ENCODE data around the gene CFAP70.
"Not testable (repeated sequence)": the region's sequence is repeated elsewhere in the genome, so short reads cannot be mapped to it uniquely, and the experiment has no call there.

The CFAP70 gene

DNA sequence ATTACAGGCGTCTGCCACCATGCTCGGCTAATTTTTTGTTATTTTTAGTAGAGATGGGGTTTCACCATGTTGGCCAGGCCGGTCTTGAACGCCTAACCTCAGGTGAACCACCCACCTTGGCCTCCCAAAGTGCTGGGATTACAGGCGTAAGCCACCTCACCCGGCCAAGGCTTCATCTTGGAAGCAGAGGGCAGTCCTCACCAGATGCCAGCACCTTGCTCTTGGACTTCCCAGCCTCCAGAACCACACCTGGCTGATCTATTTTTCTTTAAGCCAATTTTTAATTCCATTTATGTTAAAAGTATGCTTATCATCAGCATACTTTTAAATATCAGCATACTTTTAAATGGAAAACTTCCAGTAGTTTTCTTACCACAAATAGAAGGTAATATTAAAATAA is 43.0 kb upstream of the CFAP70 start:
- no peak for DNase-seq (ENCODE audit: extremely low spot score)
- TF ChIP-seq, protein P1, sequence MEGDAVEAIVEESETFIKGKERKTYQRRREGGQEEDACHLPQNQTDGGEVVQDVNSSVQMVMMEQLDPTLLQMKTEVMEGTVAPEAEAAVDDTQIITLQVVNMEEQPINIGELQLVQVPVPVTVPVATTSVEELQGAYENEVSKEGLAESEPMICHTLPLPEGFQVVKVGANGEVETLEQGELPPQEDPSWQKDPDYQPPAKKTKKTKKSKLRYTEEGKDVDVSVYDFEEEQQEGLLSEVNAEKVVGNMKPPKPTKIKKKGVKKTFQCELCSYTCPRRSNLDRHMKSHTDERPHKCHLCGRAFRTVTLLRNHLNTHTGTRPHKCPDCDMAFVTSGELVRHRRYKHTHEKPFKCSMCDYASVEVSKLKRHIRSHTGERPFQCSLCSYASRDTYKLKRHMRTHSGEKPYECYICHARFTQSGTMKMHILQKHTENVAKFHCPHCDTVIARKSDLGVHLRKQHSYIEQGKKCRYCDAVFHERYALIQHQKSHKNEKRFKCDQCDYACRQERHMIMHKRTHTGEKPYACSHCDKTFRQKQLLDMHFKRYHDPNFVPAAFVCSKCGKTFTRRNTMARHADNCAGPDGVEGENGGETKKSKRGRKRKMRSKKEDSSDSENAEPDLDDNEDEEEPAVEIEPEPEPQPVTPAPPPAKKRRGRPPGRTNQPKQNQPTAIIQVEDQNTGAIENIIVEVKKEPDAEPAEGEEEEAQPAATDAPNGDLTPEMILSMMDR (IDR thresholded peaks at IDR 0.05; ENCODE audit: control extremely low read depth, extremely low read depth, low read depth, missing control alignments), result no peak
- CTCF ChIA-PET, result interaction anchor here (1.3 to 1.6 kb wide), 3 partner anchors 11 to 22 kb away, joined by 4 to 5 read pairs (median 5); no protein-coding TSS in a partner anchor
- POLR2A ChIA-PET, result no interaction called here

DNA sequence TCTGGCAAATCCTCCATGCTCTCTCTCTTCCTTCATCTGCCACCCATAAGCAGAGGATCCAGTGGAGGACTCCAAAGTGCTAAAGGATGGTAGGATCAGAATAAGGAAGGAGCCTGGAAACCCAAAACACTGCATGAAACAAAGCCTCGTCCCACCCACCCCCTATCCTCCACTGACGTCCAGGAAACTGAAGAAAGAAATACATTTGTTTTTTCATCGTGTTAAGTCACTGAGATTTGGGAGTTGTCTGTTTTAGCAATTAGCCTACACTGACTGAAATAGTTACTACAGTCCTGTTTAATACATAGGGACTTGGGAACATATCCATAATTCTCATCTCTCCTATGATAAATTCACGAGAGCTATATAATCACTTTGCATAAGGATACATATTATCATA is 40.4 kb upstream of the CFAP70 start:
- ChIA-PET POLR2A (no interaction called here), CTCF (interaction anchor here (1.1 kb wide), 1 partner anchor 22 kb away, joined by 3 read pairs; no protein-coding TSS in a partner anchor)
- no peak for DNase-seq (ENCODE audit: extremely low spot score)
- TF ChIP-seq, protein P1 (IDR thresholded peaks at IDR 0.05; ENCODE audit: control extremely low read depth, extremely low read depth, low read depth, missing control alignments), result no peak

DNA sequence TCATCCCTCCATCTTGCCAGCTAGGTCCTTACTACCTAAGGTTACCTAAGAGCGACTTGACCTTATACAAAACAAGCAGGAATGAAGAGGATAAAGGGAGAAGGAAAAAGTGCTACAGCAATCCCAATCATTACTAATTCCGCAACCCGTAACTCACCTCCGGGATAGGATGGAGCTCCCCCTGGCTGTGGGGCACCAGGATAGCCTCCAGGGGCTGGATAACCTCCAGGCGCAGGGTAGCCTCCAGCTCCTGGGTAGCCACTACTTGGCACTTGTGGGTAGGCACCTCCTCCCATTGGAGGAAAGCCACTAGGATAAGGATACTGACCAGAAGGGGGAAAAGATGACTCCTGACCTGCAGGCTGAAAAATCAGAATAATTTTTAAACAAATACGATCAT is 39.4 kb upstream of the CFAP70 start:
- ChIA-PET POLR2A (no interaction called here), CTCF (interaction anchor here (1.1 to 1.4 kb wide), 2 partner anchors 15 to 66 kb away, joined by 3 to 4 read pairs; no protein-coding TSS in a partner anchor)
- DNase-seq (ENCODE audit: extremely low spot score), result no peak
- TF ChIP-seq, protein P1 (IDR thresholded peaks at IDR 0.05; ENCODE audit: control extremely low read depth, extremely low read depth, low read depth, missing control alignments), result no peak

DNA sequence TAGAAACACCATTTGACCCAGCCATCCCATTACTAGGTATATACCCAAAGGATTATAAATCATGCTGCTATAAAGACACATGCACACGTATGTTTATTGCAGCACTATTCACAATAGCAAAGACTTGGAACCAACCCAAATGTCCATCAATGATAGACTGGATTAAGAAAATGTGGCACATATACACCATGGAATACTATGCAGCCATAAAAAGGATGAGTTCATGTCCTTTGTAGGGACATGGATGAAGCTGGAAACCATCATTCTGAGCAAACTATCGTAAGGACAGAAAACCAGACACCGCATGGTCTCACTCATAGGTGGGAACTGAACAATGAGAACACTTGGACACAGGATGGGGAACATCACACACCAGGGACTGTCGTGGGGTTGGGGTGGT is 35.7 kb upstream of the CFAP70 start:
- CTCF ChIA-PET; DNase-seq (ENCODE audit: extremely low spot score); POLR2A ChIA-PET: not testable (repeated sequence)

DNA sequence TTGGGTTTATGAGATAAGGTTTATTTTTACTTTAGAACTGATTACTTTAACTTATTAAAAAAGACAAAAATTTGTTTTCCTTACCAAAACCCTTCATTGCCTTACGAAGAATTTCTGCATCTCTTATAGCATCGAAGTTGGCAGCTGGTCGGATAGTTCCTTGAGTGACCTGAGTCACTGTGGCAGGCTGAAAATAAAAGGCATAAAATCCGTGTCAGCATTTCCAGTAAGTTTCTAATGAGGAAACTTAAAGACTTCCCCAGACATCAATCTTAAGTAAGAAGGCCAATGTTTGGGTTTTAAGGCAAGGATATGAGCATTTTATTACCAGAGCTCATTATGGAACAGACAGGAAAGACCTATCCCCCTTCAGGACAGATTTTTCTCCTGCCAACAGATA is 29.6 kb upstream of the CFAP70 start:
- no peak for DNase-seq (ENCODE audit: extremely low spot score)
- TF ChIP-seq, protein P1 (IDR thresholded peaks at IDR 0.05; ENCODE audit: control extremely low read depth, extremely low read depth, low read depth, missing control alignments), result no peak
- ChIA-PET POLR2A (no interaction called here), CTCF (no interaction called here)

DNA sequence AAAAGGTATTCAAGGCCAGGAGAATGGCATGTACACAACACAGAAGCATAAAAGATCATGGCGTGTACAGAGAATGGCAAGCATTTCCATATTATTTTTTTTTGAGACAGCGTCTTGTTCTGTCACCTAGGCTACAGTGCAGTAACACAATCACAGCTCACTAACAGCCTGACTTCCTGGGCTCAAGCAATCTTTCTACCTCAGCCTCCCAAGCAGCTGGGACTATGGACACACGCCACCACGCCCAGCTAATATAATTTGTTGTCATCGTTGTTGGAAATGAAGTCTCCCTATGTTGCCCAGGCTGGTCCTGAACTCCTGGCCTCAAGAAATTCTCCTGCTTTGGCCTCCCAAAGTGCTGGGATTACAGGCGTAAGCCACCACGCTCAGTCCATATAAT is 27.9 kb upstream of the CFAP70 start:
- CTCF ChIA-PET, result interaction anchor here (1.0 kb wide), 1 partner anchor 11 kb away, joined by 4 read pairs; no protein-coding TSS in a partner anchor
- TF ChIP-seq, protein P1 (IDR thresholded peaks at IDR 0.05; ENCODE audit: control extremely low read depth, extremely low read depth, low read depth, missing control alignments), result no peak
- DNase-seq (ENCODE audit: extremely low spot score), result no peak
- POLR2A ChIA-PET, result no interaction called here

DNA sequence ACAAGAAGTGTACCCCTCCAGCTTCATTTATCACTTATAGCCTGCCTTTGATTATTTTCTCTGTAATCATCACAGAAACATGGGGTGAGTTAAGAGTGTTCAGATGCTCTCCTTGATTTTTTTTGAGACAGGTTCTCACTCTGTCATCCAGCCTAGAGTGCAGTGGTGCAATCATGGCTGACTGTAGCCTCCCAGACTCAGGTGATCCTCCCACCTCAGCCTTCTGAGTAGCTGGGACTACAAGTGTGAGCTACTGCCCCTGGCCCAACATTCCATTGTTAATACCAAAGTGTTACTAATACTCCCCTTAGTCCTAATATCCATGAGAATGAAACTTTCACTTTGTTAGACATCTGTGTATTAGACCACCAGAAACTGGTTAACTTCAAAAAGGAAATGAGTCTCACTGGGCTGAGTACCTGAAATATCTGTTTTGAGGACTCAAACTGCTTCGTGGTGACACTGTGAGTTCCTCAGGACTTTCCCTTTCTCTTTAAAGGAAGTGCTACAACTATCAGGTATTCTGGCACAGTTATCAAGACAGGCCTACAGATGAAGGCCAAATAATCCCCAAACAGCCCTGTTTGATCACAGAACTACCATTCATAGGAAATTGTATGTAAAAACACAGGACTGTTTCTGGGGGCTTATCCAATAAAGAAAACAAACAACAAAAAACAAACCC is 20.5 kb upstream of the CFAP70 start:
- TF ChIP-seq, protein P1 (IDR thresholded peaks at IDR 0.05; ENCODE audit: control extremely low read depth, extremely low read depth, low read depth, missing control alignments), result no peak
- peak; percentile 24 for DNase-seq (ENCODE audit: extremely low spot score)
- CTCF ChIA-PET, result interaction anchor here (1.2 to 1.6 kb wide), 2 partner anchors 15 to 23 kb away, joined by 3 to 4 read pairs; no protein-coding TSS in a partner anchor
- POLR2A ChIA-PET, result interaction anchor here (0.5 kb wide), 1 partner anchor 9 kb away, joined by 5 read pairs; no protein-coding TSS in a partner anchor

Data from GM10248 (cell line).